Upper lobe of right lung (tissue), 1 donor: ENCODE measurements around the gene HTRA3. TPM values are rescaled to one million over a fixed set of nuclear protein-coding genes. Genes with fewer than 3 reads are reported as not detected.

Source experiments
- ATAC-seq: fragments of 200-7000 bp; cut with Tn5 transposase; one replicate; pipeline ENCODE4 v1.9.1; 2020; ENCODE audit warnings: mild to moderate bottlenecking, moderate library complexity
- DNase-seq: peaks from one replicate; pipeline ENCODE4 v3.0.0-alpha.2; 2020
- H3K27ac ChIP-seq: fragments of 200-600 bp; one replicate; pipeline ENCODE4 v1.8.0; 2022
- H3K27me3 ChIP-seq: fragments of 200-600 bp; one replicate; pipeline ENCODE4 v1.8.0; 2022; ENCODE audit warnings: mild to moderate bottlenecking
- H3K36me3 ChIP-seq: fragments of 200-600 bp; one replicate; pipeline ENCODE4 v1.8.0; 2022
- H3K4me1 ChIP-seq: fragments of 200-600 bp; one replicate; pipeline ENCODE4 v1.8.0; 2022
- H3K4me3 ChIP-seq: fragments of 200-600 bp; one replicate; pipeline ENCODE4 v1.8.0; 2022; ENCODE audit warnings: mild to moderate bottlenecking
- H3K9me3 ChIP-seq: fragments of 200-600 bp; one replicate; pipeline ENCODE4 v1.8.0; 2022
- intact Hi-C: fragments of 100-400 bp; cut with DNase I; formaldehyde crosslinking; loops from one replicate; pipeline ENCODE4 v1.11.0; 2022
- total RNA-seq: library from RNA; stranded (reverse); fragmentation: NEBNext Ultra II Directional; extraction: Animal tissue kit (Norgen Biotek cat#: 25700); gene quantifications from one replicate; pipeline ENCODE4 v1.2.1, GENCODE V29; 2021
- TF ChIP-seq, protein P1 (sequence below): fragments of 200-600 bp; IDR thresholded peaks from one replicate; pipeline ENCODE4 v1.8.0; 2022; ENCODE audit warnings: antibody characterized with exemption
- donor health status: DM: no; HTN: yes; CAD: no; lungs with severe emphysema.

The HTRA3 gene
- total RNA-seq, 1 donor from 2014 or later = 25.0 TPM

DNA sequence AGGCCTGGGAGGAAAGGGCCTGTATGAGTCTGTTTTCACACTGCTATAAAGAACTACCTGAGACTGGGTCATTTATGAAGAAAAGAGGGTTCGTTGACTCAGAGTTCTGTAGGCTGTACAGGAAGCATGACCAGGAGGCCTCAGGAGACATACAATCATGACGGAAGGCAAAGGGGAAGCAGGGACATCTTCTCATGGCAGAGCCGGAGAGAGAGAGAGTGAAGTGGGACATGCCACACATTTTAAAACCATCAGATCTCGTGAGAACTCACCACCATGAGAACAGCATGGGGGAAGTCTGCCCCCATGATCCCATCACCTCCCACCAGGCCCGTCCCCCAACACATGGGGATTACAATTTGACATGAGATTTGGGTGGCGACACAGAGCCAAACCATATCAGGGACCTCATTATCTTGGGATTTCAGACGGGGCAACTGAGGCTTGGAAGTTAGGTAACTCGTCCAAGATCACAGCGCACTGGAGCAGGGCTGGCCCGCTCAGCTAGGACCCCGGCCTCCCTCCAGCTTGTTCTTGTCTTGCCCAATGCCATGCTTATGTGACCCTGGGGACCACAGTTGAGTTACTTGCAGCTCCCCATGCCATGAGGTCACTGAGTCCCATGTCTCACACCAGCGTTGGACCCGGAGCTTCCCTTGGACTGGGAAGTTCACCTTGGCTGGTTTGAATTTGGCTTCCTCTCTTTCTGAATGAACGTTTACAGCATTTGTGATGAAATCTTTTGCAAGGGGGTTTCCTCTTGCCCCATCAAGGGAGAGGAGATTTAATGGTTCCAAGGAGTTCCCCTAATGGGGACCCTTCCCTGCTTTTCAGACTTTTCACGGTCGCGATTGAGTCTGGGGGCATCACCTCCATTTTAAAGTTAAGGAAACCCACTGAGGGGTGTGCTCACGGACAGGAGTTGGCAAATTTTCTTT, 18.1 kb downstream of the HTRA3 start:
- Histone ChIP-seq H3K27me3 (no peaks in the 10 kb centered on the region), H3K9me3 (no peaks in the 10 kb centered on the region), H3K4me1 (no peaks in the 10 kb centered on the region), H3K27ac (no peak overlapping the region), H3K4me3 (no peak overlapping the region), H3K36me3 (no peaks in the 10 kb centered on the region)
- DNase-seq = peak; percentile 47
- TF ChIP-seq, protein P1, sequence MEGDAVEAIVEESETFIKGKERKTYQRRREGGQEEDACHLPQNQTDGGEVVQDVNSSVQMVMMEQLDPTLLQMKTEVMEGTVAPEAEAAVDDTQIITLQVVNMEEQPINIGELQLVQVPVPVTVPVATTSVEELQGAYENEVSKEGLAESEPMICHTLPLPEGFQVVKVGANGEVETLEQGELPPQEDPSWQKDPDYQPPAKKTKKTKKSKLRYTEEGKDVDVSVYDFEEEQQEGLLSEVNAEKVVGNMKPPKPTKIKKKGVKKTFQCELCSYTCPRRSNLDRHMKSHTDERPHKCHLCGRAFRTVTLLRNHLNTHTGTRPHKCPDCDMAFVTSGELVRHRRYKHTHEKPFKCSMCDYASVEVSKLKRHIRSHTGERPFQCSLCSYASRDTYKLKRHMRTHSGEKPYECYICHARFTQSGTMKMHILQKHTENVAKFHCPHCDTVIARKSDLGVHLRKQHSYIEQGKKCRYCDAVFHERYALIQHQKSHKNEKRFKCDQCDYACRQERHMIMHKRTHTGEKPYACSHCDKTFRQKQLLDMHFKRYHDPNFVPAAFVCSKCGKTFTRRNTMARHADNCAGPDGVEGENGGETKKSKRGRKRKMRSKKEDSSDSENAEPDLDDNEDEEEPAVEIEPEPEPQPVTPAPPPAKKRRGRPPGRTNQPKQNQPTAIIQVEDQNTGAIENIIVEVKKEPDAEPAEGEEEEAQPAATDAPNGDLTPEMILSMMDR = no peak
- ATAC-seq = no peak
- intact Hi-C loops = no loop called here

DNA sequence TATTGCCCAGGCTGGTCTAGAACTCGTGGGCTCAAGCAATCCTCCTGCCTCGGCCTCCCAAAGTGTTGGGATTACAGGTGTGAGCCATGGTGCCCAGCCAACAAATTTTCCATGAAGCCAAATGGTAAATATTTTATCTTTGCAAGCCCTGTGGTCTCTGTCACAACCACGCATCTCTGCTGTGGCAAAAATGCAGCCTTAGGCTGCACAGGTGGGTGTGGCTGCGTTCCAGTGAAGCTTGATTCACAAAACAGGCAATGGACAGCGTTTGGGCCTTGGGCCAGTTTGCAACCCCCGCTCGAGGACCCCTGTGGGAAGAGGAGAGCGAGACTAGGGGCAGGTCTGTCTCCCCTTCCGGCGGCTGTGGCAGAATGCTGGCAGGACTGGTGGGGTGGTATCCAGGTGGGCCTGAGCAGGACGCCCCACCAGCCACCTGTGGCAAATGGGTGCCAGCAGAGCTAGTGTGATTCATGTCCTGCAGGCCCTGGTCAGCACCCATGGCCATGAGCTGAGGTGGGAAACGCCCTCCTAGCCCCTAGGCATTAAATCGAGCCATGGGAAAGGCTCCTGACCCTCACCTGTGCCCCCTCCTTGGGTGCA, 19.7 kb downstream of the HTRA3 start:
- TF ChIP-seq, protein P1 = no peak
- H3K27ac ChIP-seq = no peak overlapping the region
- H3K27me3 ChIP-seq = no peaks in the 10 kb centered on the region
- H3K4me3 ChIP-seq = no peak overlapping the region
- ATAC-seq = no peak
- H3K36me3 ChIP-seq = no peaks in the 10 kb centered on the region
- no peaks in the 10 kb centered on the region for H3K9me3 ChIP-seq
- DNase-seq = peak; percentile 48
- no peaks in the 10 kb centered on the region for H3K4me1 ChIP-seq
- intact Hi-C loops = no loop called here

DNA sequence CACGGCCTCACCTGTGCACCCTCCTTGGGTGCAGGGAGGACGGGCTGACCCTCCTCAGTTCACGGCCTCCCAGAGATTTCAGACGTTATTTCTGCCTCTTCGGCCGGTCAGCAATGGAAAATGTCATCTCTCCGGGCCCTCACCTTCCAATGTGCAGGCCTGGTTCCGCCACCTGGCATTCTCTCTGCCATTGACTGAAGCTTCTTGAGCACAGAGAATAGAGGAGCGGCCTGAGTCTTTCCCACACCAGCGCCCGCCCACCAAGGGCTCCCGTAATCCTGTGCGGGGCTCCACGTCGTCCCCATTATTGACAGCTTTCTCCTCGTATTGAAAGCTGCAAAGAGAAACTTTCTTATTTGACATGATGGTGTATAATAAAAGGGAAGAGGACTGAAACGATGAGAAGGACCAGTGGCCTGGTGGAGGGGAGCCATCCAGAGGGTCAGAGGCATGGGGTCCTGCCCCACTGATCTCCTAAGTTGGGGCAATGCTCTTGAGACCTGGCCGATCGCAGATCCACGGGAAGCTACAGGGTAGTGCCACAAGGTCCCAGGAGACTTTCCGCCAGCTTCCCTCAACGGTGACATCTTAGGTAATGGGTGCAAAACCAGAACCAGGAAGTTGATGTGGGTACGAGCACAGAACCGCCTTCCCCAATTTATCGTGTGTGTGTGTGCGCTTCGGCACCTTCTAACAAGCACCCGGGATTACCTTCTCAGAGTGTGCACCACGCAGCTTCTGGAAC, 20.6 kb downstream of the HTRA3 start:
- Histone ChIP-seq H3K4me3 (no peak overlapping the region), H3K27me3 (no peaks in the 10 kb centered on the region), H3K9me3 (no peaks in the 10 kb centered on the region), H3K27ac (no peak overlapping the region), H3K4me1 (no peaks in the 10 kb centered on the region), H3K36me3 (no peaks in the 10 kb centered on the region)
- ATAC-seq (no peak), DNase-seq (peak; percentile 21)
- intact Hi-C loops = no loop called here
- TF ChIP-seq, protein P1 = no peak

DNA sequence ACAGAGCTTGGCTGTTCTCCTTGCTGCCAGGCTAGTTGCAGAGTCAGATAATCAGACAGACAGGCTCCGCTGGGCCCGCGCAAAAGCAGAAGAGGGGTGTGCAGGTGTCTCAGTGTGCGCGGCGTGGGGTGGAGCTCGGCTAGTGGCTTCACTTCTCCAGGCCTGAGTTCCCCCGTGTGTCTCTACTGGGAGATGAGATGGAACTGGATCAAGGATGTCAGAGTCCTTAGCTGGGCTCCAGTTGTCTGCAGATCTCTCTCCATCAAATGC, 21.1 kb downstream of the HTRA3 start:
- Histone ChIP-seq H3K36me3 (no peaks in the 10 kb centered on the region), H3K27ac (no peak overlapping the region), H3K4me1 (no peaks in the 10 kb centered on the region), H3K9me3 (no peaks in the 10 kb centered on the region), H3K27me3 (no peaks in the 10 kb centered on the region), H3K4me3 (no peak overlapping the region)
- intact Hi-C loops = no loop called here
- ATAC-seq (no peak), DNase-seq (peak; percentile 8)
- TF ChIP-seq, protein P1 = no peak

DNA sequence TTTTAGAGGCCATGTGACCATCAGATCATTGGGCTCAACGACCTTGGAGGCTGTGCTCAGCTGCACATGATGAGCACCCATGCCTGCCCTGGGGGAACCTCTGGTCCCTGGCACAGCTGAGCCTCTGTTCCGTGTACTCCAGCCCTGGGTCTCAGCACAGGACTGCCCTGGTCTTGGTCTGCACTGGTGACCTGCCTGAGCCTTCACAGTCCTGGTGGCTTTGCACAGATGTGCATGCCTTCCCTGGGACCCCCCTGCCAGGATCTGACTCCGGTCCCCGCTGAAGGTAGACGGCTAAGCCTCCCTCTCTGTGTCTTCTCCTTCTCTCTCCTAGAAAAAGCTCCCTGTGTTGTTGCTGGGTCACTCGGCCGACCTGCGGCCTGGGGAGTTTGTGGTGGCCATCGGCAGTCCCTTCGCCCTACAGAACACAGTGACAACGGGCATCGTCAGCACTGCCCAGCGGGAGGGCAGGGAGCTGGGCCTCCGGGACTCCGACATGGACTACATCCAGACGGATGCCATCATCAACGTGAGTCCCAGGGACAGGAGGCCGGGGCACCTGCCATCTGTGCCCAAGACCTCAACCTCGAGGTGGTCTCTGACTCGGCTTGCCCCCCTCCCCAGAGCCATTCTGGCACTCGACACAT, 21.6 kb downstream of the HTRA3 start:
- H3K4me1 ChIP-seq = no peaks in the 10 kb centered on the region
- ATAC-seq (no peak), DNase-seq (peak; percentile 56)
- H3K27me3 ChIP-seq = no peaks in the 10 kb centered on the region
- no peak overlapping the region for H3K4me3 ChIP-seq
- TF ChIP-seq, protein P1 = no peak
- intact Hi-C loops = no loop called here
- no peaks in the 10 kb centered on the region for H3K9me3 ChIP-seq
- H3K36me3 ChIP-seq = no peaks in the 10 kb centered on the region
- H3K27ac ChIP-seq = no peak overlapping the region
